Activated naive CD4-positive, alpha-beta T cell treated with anti-CD3 and anti-CD28 coated beads, Interleukin-2, amount 50 U/mL, for 72 hours (primary cell): Measurements from ENCODE around the gene GAK. TPM values are rescaled to one million over a fixed set of nuclear protein-coding genes. Genes with fewer than 3 reads are reported as not detected.
A peak's percentile ranks its signal among the peaks of the same experiment; 100 is the strongest.
"Not testable (repeated sequence)": the region's sequence is repeated elsewhere in the genome, so short reads cannot be mapped to it uniquely, and the experiment has no call there.

Experiments
- ATAC-seq, 2 donors: fragments of 150-1000 bp; cut with Tn5 transposase; 2 replicates each; pipeline ENCODE4 v1.10.0; 2021; ENCODE audit warnings: mild to moderate bottlenecking in 2 of 2, moderate library complexity in 2 of 2
- DNase-seq, 2 donors: peaks; one replicate each; pipeline ENCODE4 v3.0.0; 2021 to 2022; ENCODE audit warnings: low spot score in 2 of 2
- H3K27ac Mint-ChIP-seq, 2 donors: one replicate each; pipeline ENCODE4 v1.8.0; 2022; ENCODE audit warnings: mild to moderate bottlenecking in 2 of 2, mixed read lengths in 2 of 2
- H3K36me3 Mint-ChIP-seq, 2 donors: one replicate each; pipeline ENCODE4 v1.8.0; 2022; ENCODE audit warnings: mixed read lengths in 2 of 2
- H3K9me3 Mint-ChIP-seq, 2 donors: one replicate each; pipeline ENCODE4 v1.8.0; 2022; ENCODE audit warnings: mixed read lengths in 2 of 2
- total RNA-seq, 2 donors: library from RNA; stranded (reverse); gene quantifications; one replicate each; pipeline ENCODE4 v1.2.3, GENCODE V29; 2022

Gene GAK
- total RNA-seq, 2 donors from 2014 or later: 124 to 171 TPM

GRCh38 chr4:924107-925096 is 7.7 kb downstream of the GAK start:
- peaks cover 9 to 24% of the 10 kb centered on the region in 2 donors for H3K36me3 Mint-ChIP-seq
- H3K27ac Mint-ChIP-seq: peak overlapping the region; percentile 71 to 91
- DNase-seq (no peak), ATAC-seq (peak; percentile 70 to 74)
- H3K9me3 Mint-ChIP-seq: peaks cover 3 to 4% of the 10 kb centered on the region in 2 donors

DNA sequence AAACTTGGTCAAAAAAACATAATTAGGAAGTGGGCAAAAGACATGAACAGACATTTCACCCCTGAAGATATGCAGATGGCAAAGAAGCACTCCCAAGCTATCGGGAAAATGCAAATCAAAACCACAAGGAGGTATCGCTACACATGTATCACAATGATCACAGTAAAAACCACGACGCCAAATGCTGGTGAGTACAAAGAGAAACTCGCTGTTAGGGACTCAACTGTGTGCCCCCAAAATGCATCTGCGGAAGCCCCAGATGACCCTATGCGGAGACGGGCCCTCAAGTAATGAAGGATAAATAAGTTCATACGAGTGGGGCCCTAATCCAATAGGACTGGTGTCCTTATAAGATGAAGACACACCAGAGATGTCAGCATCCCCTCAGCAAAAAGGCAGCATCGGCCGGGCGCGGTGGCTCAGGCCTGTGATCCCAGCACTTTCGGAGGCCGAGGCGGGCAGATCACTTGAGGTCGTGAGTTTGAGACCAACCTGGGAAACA is 10.2 kb downstream of the GAK start:
- H3K36me3 Mint-ChIP-seq: peaks cover 9 to 41% of the 10 kb centered on the region in 2 donors
- ATAC-seq: peak; percentile 60 to 78
- DNase-seq: peak in 1 of 2 donors; percentile 55
- peak overlapping the region; percentile 34 to 84 for H3K27ac Mint-ChIP-seq
- H3K9me3 Mint-ChIP-seq: peaks cover 8 to 16% of the 10 kb centered on the region in 2 donors

GRCh38 chr4:919004-919680 is 13.0 kb downstream of the GAK start:
- Mint-ChIP-seq H3K9me3 (peaks cover 8 to 16% of the 10 kb centered on the region in 2 donors), H3K36me3 (peaks cover 9 to 41% of the 10 kb centered on the region in 2 donors), H3K27ac (peak overlapping the region; percentile 7 to 41)
- ATAC-seq: not testable (repeated sequence)
- peak in 1 of 2 donors; percentile 46 for DNase-seq

- Mint-ChIP-seq H3K9me3 (peaks cover 8 to 16% of the 10 kb centered on the region in 2 donors), H3K36me3 (peaks cover 9 to 41% of the 10 kb centered on the region in 2 donors)
- not testable (repeated sequence) for ATAC-seq, H3K27ac Mint-ChIP-seq, DNase-seq
Measured at GRCh38 chr4:918591-918990, 13.5 kb downstream of the GAK start.

GRCh38 chr4:917992-918391 is 14.1 kb downstream of the GAK start:
- no peak for ATAC-seq

DNA sequence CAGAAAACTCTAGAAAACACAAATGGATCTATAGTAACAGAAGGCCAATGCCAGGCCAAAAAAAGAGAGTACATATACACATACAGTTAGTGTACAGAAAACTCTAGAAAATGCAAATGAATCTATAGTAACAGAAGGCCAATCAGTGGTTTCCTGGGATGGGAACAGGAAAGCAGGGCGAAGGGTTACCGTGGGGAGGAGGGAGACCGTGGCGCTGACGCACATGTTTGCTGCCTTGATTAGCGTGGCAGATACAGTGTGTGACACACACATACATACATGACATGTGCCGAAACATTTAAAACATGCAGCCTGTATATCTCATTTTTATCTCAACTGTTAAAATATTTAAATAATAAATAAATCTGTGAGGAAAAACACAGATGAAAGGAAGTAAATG is 14.7 kb downstream of the GAK start:
- Mint-ChIP-seq H3K9me3 (peaks cover 8 to 16% of the 10 kb centered on the region in 2 donors), H3K27ac (no peak overlapping the region), H3K36me3 (peaks cover 9 to 34% of the 10 kb centered on the region in 2 donors)
- no peak for DNase-seq
- ATAC-seq: no peak

More at GRCh38 chr4:917992-918391, 14.1 kb downstream of the GAK start:
- no peak for DNase-seq
- Mint-ChIP-seq H3K9me3 (peaks cover 8 to 16% of the 10 kb centered on the region in 2 donors), H3K27ac (no peak overlapping the region), H3K36me3 (peaks cover 9 to 40% of the 10 kb centered on the region in 2 donors)

DNA sequence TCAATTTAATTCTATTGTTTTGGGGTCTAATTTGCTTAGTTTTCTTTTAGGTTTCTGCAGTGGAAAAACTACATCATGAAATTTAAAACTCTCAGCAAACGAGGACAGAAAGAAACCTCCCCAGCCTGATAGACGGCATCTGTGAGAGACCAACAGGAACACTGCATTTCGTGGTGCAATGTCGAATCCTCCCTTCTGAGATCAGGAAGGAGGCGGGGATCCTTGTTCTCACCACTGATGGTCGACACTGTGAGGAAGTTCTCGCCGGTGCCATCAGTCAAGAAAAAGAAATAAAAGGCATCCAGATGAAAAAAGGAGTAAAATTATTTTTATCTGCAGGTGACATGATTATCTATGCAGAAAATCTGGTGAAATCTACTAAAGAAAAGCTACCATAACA is 16.5 kb downstream of the GAK start:
- Mint-ChIP-seq H3K36me3 (peaks cover 10 to 27% of the 10 kb centered on the region in 2 donors), H3K9me3 (peaks cover 8 to 16% of the 10 kb centered on the region in 2 donors), H3K27ac (peak overlapping the region; percentile 2 to 43)
- peak in 1 of 2 donors; percentile 64 for ATAC-seq
- DNase-seq: no peak

DNA sequence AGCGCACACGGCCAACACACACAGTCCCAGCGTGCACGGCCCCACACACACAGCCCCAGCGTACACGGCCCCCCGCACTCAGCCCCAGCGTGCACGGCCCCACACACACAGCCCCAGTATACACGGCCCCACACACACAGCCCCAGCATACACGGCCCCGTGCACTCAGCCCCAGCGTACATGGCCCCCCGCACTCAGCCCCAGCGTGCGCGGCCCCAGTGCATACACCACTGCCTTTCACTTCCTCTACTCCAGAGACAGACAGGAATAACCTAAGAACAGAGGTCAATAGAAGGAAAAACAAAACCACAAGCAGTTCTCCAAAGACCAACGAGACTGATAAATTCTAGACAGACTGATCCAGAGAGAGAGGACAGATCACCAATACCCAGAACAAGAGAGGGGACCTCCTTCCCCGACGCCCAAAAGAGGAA is 17.1 kb downstream of the GAK start:
- peaks cover 8 to 16% of the 10 kb centered on the region in 2 donors for H3K9me3 Mint-ChIP-seq
- H3K27ac Mint-ChIP-seq: peak overlapping the region; percentile 2 to 43
- peaks cover 10 to 23% of the 10 kb centered on the region in 2 donors for H3K36me3 Mint-ChIP-seq
- ATAC-seq (peak in 1 of 2 donors; percentile 47), DNase-seq (no peak)

DNA sequence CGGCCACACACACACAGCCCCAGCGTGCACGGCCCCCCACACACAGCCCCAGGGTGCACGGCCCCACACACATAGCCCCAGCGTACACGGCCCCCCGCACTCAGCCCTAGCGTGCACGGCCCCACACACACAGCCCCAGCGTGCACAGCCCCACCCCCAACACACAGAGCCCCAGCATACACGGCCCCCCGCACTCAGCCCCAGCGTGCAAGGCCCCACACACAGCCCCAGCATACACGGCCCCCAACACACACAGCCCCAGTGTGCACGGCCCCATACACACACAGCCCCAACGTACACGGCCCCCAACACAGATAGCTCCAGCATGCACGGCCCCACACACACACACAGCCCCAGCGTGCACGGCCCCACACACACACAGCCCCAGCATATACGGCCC is 17.6 kb downstream of the GAK start:
- Mint-ChIP-seq H3K9me3 (peaks cover 6 to 13% of the 10 kb centered on the region in 2 donors), H3K27ac (peak overlapping the region in 1 of 2 donors; percentile 43), H3K36me3 (peaks cover 6 to 18% of the 10 kb centered on the region in 2 donors)
- no peak for DNase-seq
- no peak for ATAC-seq

GRCh38 chr4:913280-913618 is 18.9 kb downstream of the GAK start:
- Mint-ChIP-seq H3K9me3 (peaks cover 3 to 9% of the 10 kb centered on the region in 2 donors), H3K36me3 (peaks cover 5 to 12% of the 10 kb centered on the region in 2 donors), H3K27ac (no peak overlapping the region)
- no peak for DNase-seq
- ATAC-seq: no peak

DNA sequence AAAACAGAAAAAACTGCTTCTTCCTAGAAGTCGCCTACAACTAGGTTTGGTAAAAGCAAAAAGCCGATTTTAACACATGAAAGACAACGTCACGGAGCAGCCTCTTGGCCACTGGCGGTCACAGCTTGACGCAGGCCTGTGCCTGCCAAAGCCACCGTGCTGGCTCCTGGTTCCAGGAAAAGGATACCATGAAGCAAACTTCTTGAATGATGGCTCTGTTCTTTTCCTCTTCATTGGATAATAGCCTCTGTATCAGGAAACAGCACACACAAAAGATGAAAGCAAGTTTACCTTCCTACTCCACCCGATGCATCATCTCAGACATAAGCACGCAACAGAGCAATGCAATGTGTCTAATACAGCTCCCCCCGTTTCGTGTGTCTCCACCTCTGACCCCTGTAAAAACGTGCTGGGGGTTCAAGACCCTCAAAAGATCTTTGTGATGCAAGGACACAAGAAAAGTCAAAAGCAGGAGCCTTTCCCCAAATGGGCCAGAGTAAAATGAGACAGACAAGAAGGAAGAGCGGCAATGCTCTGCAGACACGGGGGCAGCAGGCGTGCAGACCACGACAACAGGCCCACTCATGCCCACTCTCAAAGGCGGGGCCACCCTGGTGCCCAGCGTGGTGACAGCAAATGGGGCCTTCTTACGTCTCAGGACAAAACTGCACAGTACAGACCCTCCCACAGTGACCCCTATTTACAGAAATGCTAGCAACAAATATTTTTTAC is 19.4 kb downstream of the GAK start:
- peaks cover 0 to 5% of the 10 kb centered on the region in 2 donors for H3K9me3 Mint-ChIP-seq
- DNase-seq (no peak), ATAC-seq (no peak)
- H3K27ac Mint-ChIP-seq: peak overlapping the region in 1 of 2 donors; percentile 38
- peaks cover 5 to 6% of the 10 kb centered on the region in 2 donors for H3K36me3 Mint-ChIP-seq

- no peak for DNase-seq
- Mint-ChIP-seq H3K36me3 (peaks cover under 1 to 5% of the 10 kb centered on the region in 2 donors), H3K9me3 (no peaks in the 10 kb centered on the region), H3K27ac (peak overlapping the region in 1 of 2 donors; percentile 23)
- no peak for ATAC-seq
Measured at GRCh38 chr4:911871-912490, 20.1 kb downstream of the GAK start.

DNA sequence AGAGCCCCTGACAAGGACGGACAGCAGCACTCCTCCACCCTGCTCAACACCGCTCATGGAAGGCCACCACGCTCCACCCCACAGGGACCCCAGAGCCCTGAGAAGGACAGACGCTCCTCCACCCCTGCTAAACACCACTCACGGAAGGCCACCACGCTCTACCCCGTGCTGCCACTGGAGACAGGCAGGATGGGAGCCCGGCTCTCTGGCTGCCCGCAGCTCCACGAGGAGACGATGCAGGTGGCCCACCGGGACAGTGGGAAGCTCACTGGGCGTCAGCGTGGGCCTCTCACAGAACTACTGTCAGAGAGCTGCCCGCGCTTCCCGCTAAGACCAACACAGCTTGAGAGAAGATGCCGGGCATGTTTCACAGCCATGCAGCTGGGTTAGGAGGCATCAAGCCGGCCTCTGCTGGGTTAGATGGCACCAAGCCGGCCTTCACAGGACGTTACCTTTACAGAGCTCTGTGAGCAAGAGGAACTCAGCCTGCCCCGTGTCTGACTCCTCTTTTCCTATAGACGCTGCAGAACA is 20.8 kb downstream of the GAK start:
- DNase-seq (no peak), ATAC-seq (no peak)
- H3K36me3 Mint-ChIP-seq: peaks cover 5 to 7% of the 10 kb centered on the region in 2 donors
- peak overlapping the region in 1 of 2 donors; percentile 23 for H3K27ac Mint-ChIP-seq
- H3K9me3 Mint-ChIP-seq: no peaks in the 10 kb centered on the region

DNA sequence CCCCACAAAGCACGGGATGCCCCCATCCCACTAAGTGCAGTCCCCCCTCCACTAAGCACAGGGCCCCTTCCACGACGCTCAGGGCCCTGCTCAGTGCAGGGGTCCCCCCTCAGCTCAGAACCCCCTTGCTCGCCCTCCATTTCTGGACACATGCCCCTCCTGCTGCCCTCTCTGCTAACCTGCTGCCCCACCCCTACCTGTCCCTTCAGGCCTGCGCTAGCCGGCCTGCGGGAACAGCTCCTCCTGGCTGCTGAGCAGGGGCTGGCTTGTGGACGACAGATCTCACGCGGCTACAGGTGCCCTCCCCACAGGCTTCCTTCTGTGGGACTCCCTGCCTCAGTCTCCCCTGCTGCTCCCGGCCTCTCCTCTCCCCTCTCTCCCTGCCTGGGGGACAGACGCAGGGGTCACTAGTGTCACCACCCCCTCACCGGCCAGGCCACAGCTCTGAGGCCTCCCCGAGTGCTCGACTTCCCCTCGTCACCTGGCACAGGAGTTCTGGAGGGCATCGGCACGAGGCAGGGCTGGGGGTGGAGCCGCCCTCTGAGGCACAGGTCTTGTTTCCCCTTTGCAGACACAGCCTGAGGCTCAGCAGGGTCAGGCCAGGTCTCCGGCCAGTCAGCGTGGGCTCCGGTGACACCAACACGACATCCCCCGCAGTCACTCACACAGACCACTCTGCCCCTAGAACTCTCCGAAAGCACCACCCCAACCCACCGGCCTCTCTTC is 21.6 kb downstream of the GAK start:
- Mint-ChIP-seq H3K9me3 (no peaks in the 10 kb centered on the region), H3K27ac (peak overlapping the region; percentile 7 to 23), H3K36me3 (peaks cover 5 to 14% of the 10 kb centered on the region in 2 donors)
- DNase-seq (no peak), ATAC-seq (no peak)

GRCh38 chr4:909821-910220 is 22.3 kb downstream of the GAK start:
- Mint-ChIP-seq H3K27ac (peak overlapping the region in 1 of 2 donors; percentile 76), H3K36me3 (peaks cover 5 to 20% of the 10 kb centered on the region in 2 donors)

More at GRCh38 chr4:909821-910220, 22.3 kb downstream of the GAK start:
- H3K9me3 Mint-ChIP-seq: no peaks in the 10 kb centered on the region
- DNase-seq (no peak), ATAC-seq (no peak)
